Esophagus squamous epithelium (tissue), 4 donors: ENCODE results near the gene RPL37.

Source experiments
- CTCF ChIP-seq, 6 experiments: fragments of 450-650 bp in 4 of 6; fragments of 200-600 bp in 2 of 6; sonication (generic) in 2 of 6; IDR thresholded peaks; one replicate each; pipeline ENCODE4 v1.5.1; 2016 to 2019; ENCODE audit warnings: antibody characterized with exemption in 6 of 6, mild to moderate bottlenecking in 4 of 6, moderate library complexity in 4 of 6
- POLR2A ChIP-seq, 4 donors: fragments of 450-650 bp; IDR thresholded peaks; one replicate each; pipeline ENCODE4 v1.6.1; 2017; ENCODE audit warnings: antibody characterized with exemption in 4 of 4, mild to moderate bottlenecking in 4 of 4, moderate library complexity in 3 of 4

- TF ChIP-seq POLR2A (IDR thresholded peaks at IDR 0.05) (no peak), CTCF (IDR thresholded peaks at IDR 0.05) (no peak)
Observed at GRCh38 chr5:40844565-40844964, 9.5 kb upstream of the RPL37 start.
